HG03025 (cell line): ENCODE results near the gene DVL1.
"Not testable (repeated sequence)": the region's sequence is repeated elsewhere in the genome, so short reads cannot be mapped to it uniquely, and the experiment has no call there.

Source experiments
- ATAC-seq: cut with Tn5 transposase; IDR thresholded peaks from one replicate; pipeline ENCODE4 v1.9.1; 2021; ENCODE audit warnings: mild to moderate bottlenecking, moderate library complexity; ENCODE audit not compliant: unreplicated experiment, low FRiP score

DVL1 gene

DNA sequence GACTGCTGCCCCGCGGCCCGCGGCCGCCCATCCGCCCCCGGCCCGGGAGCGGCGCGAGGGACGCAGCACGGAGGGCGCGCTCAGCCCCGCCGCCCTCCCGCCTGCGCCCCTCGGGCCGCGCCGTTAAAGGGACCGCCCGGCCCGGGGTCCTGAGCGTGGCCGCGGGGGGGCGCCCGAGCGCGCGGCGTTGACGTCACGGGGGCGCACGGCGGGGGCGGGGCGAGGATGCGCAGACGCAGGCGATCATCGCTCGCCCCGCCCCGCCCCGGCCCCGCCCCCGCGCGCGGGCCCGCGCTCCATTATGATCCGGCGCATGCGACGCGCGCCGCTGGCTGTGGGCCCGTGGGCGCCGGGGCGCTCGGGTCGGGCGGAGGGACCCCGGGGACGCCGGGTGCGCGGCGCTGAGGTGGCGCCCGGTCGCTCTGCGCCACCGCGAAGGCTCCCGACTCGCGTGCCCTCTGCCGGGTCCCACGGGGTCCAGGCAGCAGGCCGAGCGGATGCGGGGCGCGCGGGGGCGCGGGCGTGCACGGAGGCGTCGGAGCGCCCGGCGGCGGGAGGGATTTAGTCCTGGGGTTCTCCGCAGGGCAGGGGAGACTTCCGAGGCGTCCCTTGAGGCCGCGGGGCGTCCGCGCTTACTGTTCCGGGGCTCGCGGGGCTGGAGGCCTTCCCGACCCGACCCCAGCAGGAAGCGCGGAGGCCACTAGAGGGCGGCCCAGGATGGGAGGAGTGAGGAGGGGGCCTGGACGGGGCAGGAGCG lies at the start of gene DVL1:
Gene DVL1, minus strand, starts transcription at position 163 of the 757 bp plus-strand sequence. CDS start 353 bp downstream, outside the sequence.
- peak; percentile 56 for ATAC-seq

GRCh38 chr1:1398677-1399186 lies 49.5 kb upstream of the DVL1 start:
- ATAC-seq, result peak; percentile 7

DNA sequence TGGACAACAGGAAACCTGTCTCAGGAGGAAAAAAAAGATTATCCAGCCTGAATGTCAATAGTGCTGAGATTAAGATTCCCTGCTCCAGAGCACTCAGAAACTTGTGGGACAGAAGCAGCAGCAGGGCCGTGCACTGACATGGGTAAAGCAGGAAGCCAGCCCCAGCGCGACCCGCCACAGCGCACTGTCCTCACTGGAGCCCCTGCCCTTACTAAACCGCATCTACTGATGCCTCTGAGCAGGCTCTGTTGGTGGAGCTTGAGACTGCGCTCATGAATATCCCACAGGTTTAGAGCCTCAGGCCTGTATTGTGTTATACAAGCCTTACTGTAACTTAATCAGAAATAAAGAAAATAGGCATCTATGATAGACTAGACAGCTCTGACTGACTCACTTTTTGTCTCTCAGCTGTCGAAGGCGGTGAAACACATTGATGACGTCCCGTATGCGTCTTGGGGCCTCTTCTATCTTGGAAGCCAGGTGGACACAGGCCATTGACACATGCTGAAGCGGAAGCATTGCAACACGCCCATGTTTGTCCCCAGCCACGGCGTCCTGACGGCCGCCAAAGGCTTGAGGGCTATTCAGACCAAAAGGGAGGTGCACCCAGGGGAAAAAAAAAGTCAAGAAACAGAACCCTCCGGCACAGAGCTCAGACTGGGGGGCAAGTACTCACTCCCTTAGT lies 48.8 kb upstream of the DVL1 start:
- no peak for ATAC-seq

DNA sequence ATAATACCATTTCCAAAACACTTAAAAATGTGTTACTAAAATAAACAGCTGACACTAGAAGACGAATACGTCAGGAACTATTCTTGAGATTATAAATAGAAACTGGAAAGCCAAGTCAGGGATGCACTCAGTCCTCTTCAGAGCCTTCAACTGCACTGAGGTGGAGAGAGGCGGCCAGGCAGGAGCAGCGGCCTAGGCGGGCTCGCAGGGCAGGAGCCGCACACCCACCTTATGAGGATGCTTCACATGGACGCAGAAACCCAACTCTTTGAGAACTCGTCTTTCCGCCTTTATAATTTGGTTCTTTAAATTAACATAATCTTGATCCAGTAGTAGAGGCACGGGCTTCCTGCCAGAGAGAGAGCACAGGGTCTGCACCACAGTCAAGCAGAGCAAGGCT lies 45.9 kb upstream of the DVL1 start:
- no peak for ATAC-seq

GRCh38 chr1:1394116-1394515 lies 44.9 kb upstream of the DVL1 start:
- no peak for ATAC-seq

- ATAC-seq, result no peak
Measured at GRCh38 chr1:1393428-1393827, 44.2 kb upstream of the DVL1 start.

DNA sequence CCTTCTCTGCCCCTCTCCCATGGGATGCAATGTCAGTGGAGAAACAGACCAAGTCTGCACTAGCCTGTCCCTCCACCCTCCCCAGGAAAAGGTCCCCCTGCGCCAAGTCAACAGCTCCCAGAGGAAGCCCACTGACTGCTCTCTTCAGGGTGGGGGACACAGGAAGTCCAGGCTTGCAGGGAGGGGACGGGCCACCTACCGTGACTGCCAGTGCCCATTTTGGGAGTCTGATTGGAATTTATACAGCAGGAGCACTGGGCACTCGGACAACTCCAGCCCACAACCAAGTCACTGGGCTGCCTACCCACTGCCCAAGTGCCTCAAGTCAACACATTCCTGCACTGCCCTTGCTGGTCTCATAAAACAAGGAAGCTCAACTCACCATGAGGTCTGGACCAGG lies 43.8 kb upstream of the DVL1 start:
- ATAC-seq, result no peak

- no peak for ATAC-seq
Measured at GRCh38 chr1:1391225-1391624, 42.0 kb upstream of the DVL1 start.

- no peak for ATAC-seq
Measured at GRCh38 chr1:1390675-1391074, 41.5 kb upstream of the DVL1 start.

DNA sequence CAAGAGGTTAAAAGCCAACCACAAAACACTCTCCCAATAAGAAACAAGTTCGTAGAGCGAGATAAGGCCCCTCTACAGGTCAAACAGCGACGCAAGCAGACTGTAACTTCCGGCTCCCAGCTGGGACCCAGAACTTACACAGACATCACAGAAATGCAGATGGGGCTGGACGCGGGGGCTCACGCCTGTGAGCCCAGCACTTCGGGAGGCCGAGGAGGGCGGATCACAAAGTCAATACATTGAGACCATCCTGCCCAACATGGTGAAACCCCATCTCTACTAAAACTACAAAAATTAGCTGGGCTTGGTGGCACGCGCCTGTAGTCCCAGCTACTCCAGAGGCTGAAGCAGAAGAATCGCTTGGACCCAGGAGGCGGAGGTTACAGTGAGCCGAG lies 38.9 kb upstream of the DVL1 start:
- ATAC-seq, result no peak

DNA sequence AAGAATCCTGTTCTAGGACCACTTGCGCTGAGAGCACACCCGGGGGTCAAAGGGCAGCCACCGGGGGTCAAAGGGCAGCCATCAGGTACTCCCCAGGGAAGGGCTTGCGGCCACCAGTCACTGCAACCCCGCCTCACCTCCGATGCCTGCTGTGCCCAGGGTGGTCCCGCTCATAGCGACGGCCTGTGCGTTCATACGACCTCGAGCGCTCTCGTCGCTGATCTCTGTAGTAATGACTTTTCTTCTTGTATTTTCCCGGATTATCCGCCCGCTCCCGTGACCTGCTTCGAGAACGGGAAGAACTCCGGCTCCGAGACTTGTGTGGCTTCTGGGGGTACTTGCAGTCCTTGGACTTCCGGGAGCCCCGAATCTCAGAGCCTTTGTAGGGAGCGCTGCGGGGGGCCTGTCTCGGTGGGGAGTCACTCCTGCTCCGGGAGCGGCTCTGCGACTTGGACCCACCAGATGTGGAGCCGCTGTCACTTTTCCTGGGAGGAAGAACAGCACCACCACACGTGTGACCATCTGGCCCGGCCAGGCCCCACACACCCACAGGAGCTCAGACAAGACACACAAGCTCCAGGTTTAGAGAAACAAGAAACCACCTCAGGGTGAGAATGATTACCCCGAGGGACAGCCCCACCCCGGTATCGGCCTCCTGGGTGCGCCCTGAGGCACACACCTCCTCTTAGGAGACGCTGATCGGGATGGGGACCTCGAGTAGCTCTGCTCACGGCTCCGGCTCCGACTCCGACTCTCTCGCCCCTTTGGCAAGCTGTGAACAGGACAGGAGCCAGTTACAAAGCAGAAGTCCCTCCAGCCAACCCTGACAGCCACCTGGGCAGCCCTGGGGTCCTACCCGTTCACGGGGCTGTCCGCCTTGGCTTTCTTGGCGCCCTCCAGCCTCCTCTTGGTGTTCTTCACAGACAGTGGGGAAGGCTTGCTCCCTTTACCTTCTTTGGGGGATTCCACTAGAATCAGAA lies 38.2 kb upstream of the DVL1 start:
- no peak for ATAC-seq

DNA sequence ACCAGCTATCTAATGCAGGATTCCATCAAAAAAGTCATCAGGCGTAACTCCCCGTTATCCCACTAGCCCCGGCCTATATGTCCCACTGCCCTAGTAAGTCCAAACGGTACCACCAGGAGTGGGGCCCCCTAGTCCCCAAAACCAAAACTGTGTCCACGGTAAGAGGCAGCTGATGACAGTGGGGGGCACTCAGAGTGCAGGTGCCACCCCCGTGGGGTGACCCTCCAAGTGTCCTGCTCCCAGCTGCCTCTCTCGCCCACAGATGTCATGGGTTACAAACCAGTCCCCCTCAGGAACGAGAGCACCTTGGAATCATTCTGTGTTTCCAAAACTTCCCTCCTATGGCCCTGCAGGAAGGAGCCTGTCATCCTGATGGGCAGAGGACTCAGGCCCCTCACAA lies 36.7 kb upstream of the DVL1 start:
- ATAC-seq, result no peak

- ATAC-seq, result not testable (repeated sequence)
Measured at GRCh38 chr1:1385339-1385738, 36.1 kb upstream of the DVL1 start.

DNA sequence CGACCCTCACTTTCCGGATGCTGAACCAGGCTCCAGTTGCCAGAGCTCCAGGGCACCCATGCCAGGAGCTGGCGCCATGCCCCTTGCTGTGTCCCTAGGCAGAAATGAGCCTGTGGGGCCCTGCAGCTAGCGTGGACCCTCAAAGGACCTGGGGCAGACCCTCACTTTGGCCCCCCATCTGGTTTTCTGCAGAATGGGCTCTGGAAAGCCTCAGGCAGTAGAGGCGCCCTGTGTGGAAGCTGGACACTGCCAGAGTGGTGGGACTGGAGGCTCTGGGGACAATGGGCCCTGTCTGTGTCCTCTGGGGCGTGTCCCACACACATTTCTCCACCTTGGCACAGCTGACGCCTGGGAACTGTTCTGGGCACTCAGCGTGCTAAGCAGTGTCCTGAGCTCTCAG lies 32.1 kb upstream of the DVL1 start:
- no peak for ATAC-seq

- no peak for ATAC-seq
Measured at GRCh38 chr1:1380860-1381259, 31.6 kb upstream of the DVL1 start.

DNA sequence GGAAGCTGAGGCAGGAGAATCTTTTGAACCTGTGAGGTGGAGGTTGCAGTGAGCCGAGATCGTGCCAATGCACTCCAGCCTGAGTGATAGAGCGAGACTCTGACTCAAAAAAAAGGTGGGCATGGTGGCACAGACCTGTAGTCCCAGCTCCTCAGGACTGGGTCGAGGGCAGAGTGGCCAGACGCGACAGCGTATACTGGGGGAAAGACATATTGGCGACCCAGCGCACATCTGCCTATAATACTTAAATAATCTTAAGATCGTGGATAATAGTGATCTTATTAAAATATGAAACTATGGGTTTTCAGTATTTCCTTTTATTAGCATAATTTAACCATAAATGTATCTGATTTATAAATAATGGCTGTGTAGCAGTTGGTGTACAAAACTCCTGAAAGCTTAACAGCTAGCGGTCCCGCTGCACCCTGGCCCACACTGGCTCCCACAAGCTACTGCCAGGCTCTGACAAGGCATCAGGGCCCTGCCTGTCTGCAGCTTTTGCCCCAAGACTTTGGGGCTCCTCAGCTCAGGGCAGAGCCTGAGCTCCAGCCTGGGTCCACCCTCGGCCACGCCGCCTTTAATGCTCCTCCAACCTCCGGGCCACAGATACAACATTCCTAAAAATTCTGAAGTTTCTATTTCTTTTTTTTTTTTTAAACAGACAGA lies 28.5 kb upstream of the DVL1 start:
- ATAC-seq, result no peak

DNA sequence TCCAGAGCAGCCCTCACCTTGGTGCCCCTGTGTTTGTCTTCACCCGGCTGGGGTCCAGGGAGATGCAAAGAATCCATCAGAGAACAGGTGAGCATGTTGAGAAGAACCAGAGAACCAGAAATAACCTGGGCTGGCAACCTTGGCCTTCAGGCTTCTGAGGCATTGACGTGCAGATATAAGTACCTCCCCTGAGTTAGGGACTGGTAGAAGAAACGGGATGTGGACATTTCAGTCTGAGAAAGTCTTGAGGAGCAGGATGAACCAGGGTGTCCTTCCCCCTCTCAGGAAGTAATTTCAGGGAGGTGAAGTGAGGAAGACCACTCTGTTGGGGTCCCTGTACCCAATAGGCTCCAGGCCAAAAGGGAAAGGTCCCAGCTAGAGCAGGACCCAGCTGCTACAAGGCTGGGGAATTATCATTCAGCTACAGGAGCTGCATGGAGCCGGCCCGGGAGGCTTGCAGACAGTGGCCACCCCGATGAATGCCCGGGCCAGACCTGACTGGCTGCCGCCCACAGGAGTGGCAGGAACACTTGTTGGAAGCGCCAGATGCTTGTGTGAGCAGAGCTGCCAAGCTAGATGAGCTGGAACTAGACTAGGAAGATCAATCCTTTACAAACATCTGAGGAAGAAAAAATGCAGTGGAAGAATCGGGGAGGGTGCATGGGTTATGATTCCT lies 27.5 kb upstream of the DVL1 start:
- no peak for ATAC-seq

- ATAC-seq, result peak; percentile 85
Measured at GRCh38 chr1:1374929-1375662, 25.9 kb upstream of the DVL1 start, which contains the start of gene AURKAIP1. AURKAIP1 (minus strand) TSS chr1:1375207; CDS start chr1:1374756, 451 bp downstream.

DNA sequence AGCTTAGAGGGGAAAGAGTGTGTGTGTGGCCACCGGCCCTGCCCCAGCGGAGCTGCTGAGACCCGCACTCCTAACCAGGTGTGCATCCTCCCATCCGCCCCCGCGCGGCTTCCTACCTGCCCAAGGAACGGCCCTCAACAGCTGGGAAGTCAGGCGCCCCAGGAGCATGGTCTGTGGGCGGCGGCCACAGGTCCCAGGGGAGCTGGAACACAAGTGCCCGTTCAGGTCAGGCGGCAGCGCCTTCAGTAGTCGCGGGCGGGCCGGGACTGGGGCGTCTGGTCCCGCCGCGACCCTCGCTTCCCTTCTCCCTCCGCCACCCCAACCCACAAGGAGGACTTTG lies 25.3 kb upstream of the DVL1 start:
- peak; percentile 1 for ATAC-seq
